GM23338 (cell line): ENCODE measurements around the gene HOXC4. TPM values are rescaled to one million over a fixed set of nuclear protein-coding genes. Genes with fewer than 3 reads are reported as not detected.

Experiments used
- ATAC-seq: fragments of 200-7000 bp; cut with Tn5 transposase; 3 replicates; pipeline ENCODE4 v1.9.1; 2020
- DNase-seq: peaks from one replicate; pipeline ENCODE4 v3.0.0-alpha.2; 2015; ENCODE audit warnings: low spot score
- H2AFZ ChIP-seq: fragments of 200-600 bp; sonication (generic); 2 replicates; pipeline ENCODE4 v1.8.0; 2016; ENCODE audit warnings: antibody characterized with exemption, mild to moderate bottlenecking, moderate library complexity
- H3F3A ChIP-seq: fragments of 200-600 bp; sonication (generic); replicated peaks from 2 replicates; pipeline ENCODE4 v1.8.0; 2017; ENCODE audit warnings: antibody characterized with exemption, mixed run types, low read depth
- H3K27ac ChIP-seq: fragments of 200-600 bp; sonication (generic); 2 replicates; pipeline ENCODE4 v1.6.1; 2016; ENCODE audit warnings: low read depth
- H3K27me3 ChIP-seq: fragments of 200-600 bp; sonication (generic); 2 replicates; pipeline ENCODE4 v1.8.0; 2016; ENCODE audit warnings: mild to moderate bottlenecking, mixed run types, moderate library complexity; ENCODE audit not compliant: insufficient read depth
- H3K36me3 ChIP-seq: fragments of 200-600 bp; sonication (generic); 2 replicates; pipeline ENCODE4 v1.8.0; 2016; ENCODE audit warnings: mild to moderate bottlenecking; ENCODE audit not compliant: insufficient read depth
- H3K4me1 ChIP-seq: fragments of 200-600 bp; sonication (generic); 2 replicates; pipeline ENCODE4 v1.8.0; 2016; ENCODE audit warnings: mild to moderate bottlenecking, moderate library complexity; ENCODE audit not compliant: insufficient read depth
- H3K4me2 ChIP-seq: fragments of 200-600 bp; sonication (generic); 2 replicates; pipeline ENCODE4 v1.7.1; 2017; ENCODE audit warnings: mixed run types
- H3K4me3 ChIP-seq: fragments of 200-600 bp; sonication (generic); 2 replicates; pipeline ENCODE4 v1.6.1; 2016; ENCODE audit warnings: mixed run types
- H3K79me2 ChIP-seq: fragments of 200-600 bp; sonication (generic); replicated peaks from 2 replicates; pipeline ENCODE4 v1.8.0; 2017; ENCODE audit warnings: mild to moderate bottlenecking; ENCODE audit not compliant: insufficient read depth
- H3K9me2 ChIP-seq: fragments of 200-600 bp; sonication (generic); 2 replicates; pipeline ENCODE4 v1.8.0; 2017; ENCODE audit not compliant: insufficient read depth
- H4K20me1 ChIP-seq: fragments of 200-600 bp; sonication (generic); replicated peaks from 2 replicates; pipeline ENCODE4 v1.8.0; 2017; ENCODE audit warnings: mild to moderate bottlenecking; ENCODE audit not compliant: insufficient read depth
- H3K27ac Mint-ChIP-seq: 2 replicates; pipeline ENCODE4 v1.8.0; 2020; ENCODE audit warnings: inconsistent platforms, mild to moderate bottlenecking, moderate library complexity, mixed read lengths
- H3K27me3 Mint-ChIP-seq: 3 replicates; pipeline ENCODE4 v1.8.0; 2022; ENCODE audit warnings: low read depth, mild to moderate bottlenecking, moderate library complexity, mixed read lengths, inconsistent platforms; ENCODE audit not compliant: insufficient read depth, poor library complexity
- H3K36me3 Mint-ChIP-seq: 3 replicates; pipeline ENCODE4 v1.8.0; 2021; ENCODE audit warnings: low read depth, mild to moderate bottlenecking, inconsistent platforms, moderate library complexity, mixed read lengths
- H3K4me1 Mint-ChIP-seq: 3 replicates; pipeline ENCODE4 v1.8.0; 2020; ENCODE audit warnings: mild to moderate bottlenecking, inconsistent platforms, mixed read lengths
- H3K4me3 Mint-ChIP-seq: 3 replicates; pipeline ENCODE4 v1.8.0; 2021; ENCODE audit warnings: moderate library complexity, mild to moderate bottlenecking, inconsistent platforms, mixed read lengths
- H3K9me3 Mint-ChIP-seq: 3 replicates; pipeline ENCODE4 v1.8.0; 2020; ENCODE audit warnings: moderate library complexity, mild to moderate bottlenecking, inconsistent platforms, mixed read lengths
- CREB1 ChIP-seq: fragments of 250-450 bp; sonication (Bioruptor Pico); IDR thresholded peaks from 2 replicates; pipeline ENCODE4 v1.5.0; 2020; ENCODE audit warnings: low read depth, mild to moderate bottlenecking, moderate library complexity
- CTCF ChIP-seq, 2 experiments: fragments of 200-600 bp in 1 of 2; sonication (generic) in 1 of 2; conservative IDR thresholded peaks; 2 replicates each; pipeline versions ENCODE4 v1.5.1 to v1.6.1; 2016 to 2017; ENCODE audit warnings: antibody characterized with exemption in 2 of 2, low read depth in 2 of 2, mild to moderate bottlenecking in 2 of 2, moderate library complexity in 1 of 2
- EZH2 ChIP-seq: fragments of 200-600 bp; sonication (generic); IDR thresholded peaks from one replicate; pipeline ENCODE4 v1.8.0; 2017; ENCODE audit warnings: antibody characterized with exemption, mild to moderate bottlenecking, low read depth; ENCODE audit not compliant: unreplicated experiment
- JUNB ChIP-seq: IDR thresholded peaks from one replicate; pipeline ENCODE4 v1.6.1; 2016; ENCODE audit warnings: antibody characterized with exemption; ENCODE audit not compliant: unreplicated experiment
- NANOG ChIP-seq: IDR thresholded peaks from 2 replicates; pipeline ENCODE4 v1.6.1; 2016; ENCODE audit warnings: antibody characterized with exemption, borderline replicate concordance
- STAT1 ChIP-seq: IDR thresholded peaks from one replicate; pipeline ENCODE4 v1.6.1; 2016; ENCODE audit warnings: antibody characterized with exemption; ENCODE audit not compliant: unreplicated experiment
- ZNF114 ChIP-seq: fragments of 250-450 bp; sonication (Bioruptor Pico); IDR thresholded peaks from 2 replicates; pipeline ENCODE4 v1.5.0; 2020; ENCODE audit warnings: mild to moderate bottlenecking, moderate library complexity
- ZNF462 ChIP-seq: fragments of 250-450 bp; sonication (Bioruptor Pico); IDR thresholded peaks from 2 replicates; pipeline ENCODE4 v1.5.0; 2020; ENCODE audit warnings: mild to moderate bottlenecking, moderate library complexity
- polyA plus RNA-seq: library from polyadenylated mRNA; unstranded; fragments of >200 nt; fragmentation: Nextera tagmentation; extraction: Ambion mirVana; gene quantifications from 2 replicates; pipeline ENCODE4 v1.2.1, GENCODE V29; 2016
- total RNA-seq: library from RNA; depleted of rRNA; stranded (reverse); fragments of >200 nt; shearing (Covaris generic); gene quantifications from 2 replicates; pipeline ENCODE4 v1.2.3, GENCODE V29; 2014

The HOXC4 gene
- total and polyA plus RNA-seq, 2 experiments from 2014 or later: not detected

- no peaks in the 10 kb centered on the region; the same call in 1 of the 3 replicates for H3K9me3 Mint-ChIP-seq
- Histone ChIP-seq H3K79me2 (no peaks in the 10 kb centered on the region), H2AFZ (no peak overlapping the region), H3K4me2 (peak overlapping the region; percentile 70), H3F3A (peaks cover 59% of the 10 kb centered on the region), H3K4me1 (peaks cover 94% of the 10 kb centered on the region), H3K9me2 (no peaks in the 10 kb centered on the region), H4K20me1 (peaks cover 31% of the 10 kb centered on the region), H3K36me3 (no peaks in the 10 kb centered on the region), H3K4me3 (peak overlapping the region; percentile 53), H3K27me3 (peaks cover 100% of the 10 kb centered on the region), H3K27ac (no peak overlapping the region)
- TF ChIP-seq EZH2 (peak; percentile 97), ZNF462 (CRISPR knock-in tag) (no peak)
- H3K27ac Mint-ChIP-seq: no peak overlapping the region
- H3K27me3 Mint-ChIP-seq: peaks cover 99% of the 10 kb centered on the region
- DNase-seq (no peak), ATAC-seq (no peak)
- no peaks in the 10 kb centered on the region for H3K36me3 Mint-ChIP-seq
- no peak overlapping the region; the same call in 2 of the 3 replicates for H3K4me3 Mint-ChIP-seq
- peaks cover 59% of the 10 kb centered on the region for H3K4me1 Mint-ChIP-seq
Observed at GRCh38 chr12:54054742-54055194, 1.1 kb downstream of the HOXC4 start.

GRCh38 chr12:54055552-54055951, 1.9 kb downstream of the HOXC4 start:
- DNase-seq (no peak), ATAC-seq (no peak)
- no peaks in the 10 kb centered on the region for H3K79me2 ChIP-seq
- H4K20me1 ChIP-seq: peaks cover 29% of the 10 kb centered on the region
- no peaks in the 10 kb centered on the region for H3K36me3 Mint-ChIP-seq
- TF ChIP-seq JUNB (no peak), ZNF114 (CRISPR knock-in tag) (no peak), CTCF (conservative IDR thresholded peaks at IDR 0.05; ENCODE audit: low read depth in 2 of 2) (no peak), STAT1 (no peak), CREB1 (CRISPR knock-in tag) (no peak), EZH2 (no peak), NANOG (no peak)
- H3K4me2 ChIP-seq: peak overlapping the region; percentile 31
- no peak overlapping the region for H3K4me3 Mint-ChIP-seq
- H3K27ac Mint-ChIP-seq: no peak overlapping the region
- peaks cover 99% of the 10 kb centered on the region for H3K27me3 Mint-ChIP-seq
- no peaks in the 10 kb centered on the region for H3K36me3 ChIP-seq
- peaks cover 93% of the 10 kb centered on the region for H3K4me1 ChIP-seq
- H3K4me1 Mint-ChIP-seq: peaks cover 57% of the 10 kb centered on the region
- peaks cover 55% of the 10 kb centered on the region for H3F3A ChIP-seq
- H2AFZ ChIP-seq: no peak overlapping the region
- H3K4me3 ChIP-seq: no peak overlapping the region
- peaks cover 100% of the 10 kb centered on the region for H3K27me3 ChIP-seq
- no peak overlapping the region for H3K27ac ChIP-seq
- H3K9me3 Mint-ChIP-seq: no peaks in the 10 kb centered on the region; the same call in 1 of the 3 replicates
- H3K9me2 ChIP-seq: no peaks in the 10 kb centered on the region
